Measurements from ENCODE around the gene OTOR. TPM values are rescaled to one million over a fixed set of nuclear protein-coding genes. Genes with fewer than 3 reads are reported as not detected.

The OTOR gene
- total and polyA plus RNA-seq, 2 of the 13 experiments (the other 11 are each of a cell fraction or from before 2014, with no cell fraction given) = not detected

- Histone ChIP-seq H3K79me2 (ENCODE audit: insufficient read depth, low read length) (no peaks in the 10 kb centered on the region), H3K36me3 (replicated peaks in 1 of 2; ENCODE audit: control insufficient read depth in 1 of 2, insufficient read depth in 2 of 2, low read length in 2 of 2) (no peaks in the 10 kb centered on the region), H3K4me1 (ENCODE audit: insufficient read depth, low read length) (peaks cover 19% of the 10 kb centered on the region), H3K27ac (ENCODE audit: extremely low read length, insufficient read depth, low read length) (no peak overlapping the region), H4K20me1 (ENCODE audit: insufficient read depth, low read length) (no peaks in the 10 kb centered on the region), H3K9ac (ENCODE audit: insufficient read depth, low read depth, low read length) (no peak overlapping the region), H3K9me3 (ENCODE audit: low read length) (no peaks in the 10 kb centered on the region), H2AFZ (ENCODE audit: low read length) (no peak overlapping the region), H3K4me2 (ENCODE audit: low read depth, low read length) (peak overlapping the region; percentile 21; the same call in 1 of the 2 replicates), H3K4me3 (replicated peaks in 1 of 3; ENCODE audit: insufficient read depth in 1 of 3, low read depth in 2 of 3, low read length in 3 of 3) (no peak overlapping the region), H3K27me3 (ENCODE audit: control insufficient read depth in 1 of 2, insufficient read depth in 2 of 2, low read length in 2 of 2) (peaks cover 7 to 36% of the 10 kb centered on the region in 2 experiments; a peak in 4 of 5 replicates)
- BruUV-seq (replicated peaks) = no TSS peak
- intact Hi-C loops (cut with micrococcal nuclease; ENCODE audit: unreplicated experiment) = no loop called here
- FAIRE-seq (no peak), ATAC-seq (peak; percentile 39; the same call in 2 of the 3 replicates), DNase-seq (ENCODE audit: low spot score) (peak; percentile 36)
- in situ Hi-C loops (cut with HindIII; ENCODE audit: extremely low pct_ligation_motif_present, low pct_unique_long_range_greater_than_20kb) = no loop called here
- WGBS (ENCODE audit: low lambda C conversion rate) = 2% methylated on average over 6 of the region's 6 CpGs
- CTCF ChIA-PET (ENCODE audit: low intra/inter-chr PET ratio, low total read pairs) = no interaction called here
- POLR2A ChIA-PET = no interaction called here
- TF ChIP-seq FOXK1 (CRISPR knock-in tag; IDR thresholded peaks at IDR 0.05; ENCODE audit: borderline replicate concordance, low read depth) (no peak), ATF4 (CRISPR knock-in tag; IDR thresholded peaks at IDR 0.05) (0 out of 4 replicates have a peak, but pooled peaks of 1 of the 2 experiments have one; percentile 54), ZNF839 (CRISPR knock-in tag; IDR thresholded peaks at IDR 0.05; ENCODE audit: borderline replicate concordance) (no peak), ZNF275 (CRISPR knock-in tag; IDR thresholded peaks at IDR 0.05; ENCODE audit: borderline replicate concordance) (no peak), RNF2 (conservative IDR thresholded peaks at IDR 0.05; ENCODE audit: low read depth) (no peak), NR2C2 (CRISPR knock-in tag; IDR thresholded peaks at IDR 0.05; ENCODE audit: borderline replicate concordance) (no peak), ZNF329 (CRISPR knock-in tag; IDR thresholded peaks at IDR 0.05; ENCODE audit: low read depth) (no peak), BHLHE40 (IDR thresholded peaks at IDR 0.05; ENCODE audit: low read length) (0 out of 2 replicates have a peak, but pooled peaks have one; percentile 18), HMGXB4 (CRISPR knock-in tag; IDR thresholded peaks at IDR 0.05; ENCODE audit: borderline replicate concordance in 1 of 2, low read depth in 1 of 2) (no peak), SRF (IDR thresholded peaks at IDR 0.05; ENCODE audit: low read depth, low read length) (no peak), ZNF547 (CRISPR knock-in tag; IDR thresholded peaks at IDR 0.05) (no peak), PHF8 (CRISPR knock-in tag; IDR thresholded peaks at IDR 0.05) (0 out of 2 replicates have a peak, but pooled peaks have one; percentile 20), MAX (IDR thresholded peaks at IDR 0.05) (no peak), SMARCC2 (IDR thresholded peaks at IDR 0.05) (no peak), PRDM10 (CRISPR knock-in tag; IDR thresholded peaks at IDR 0.05; ENCODE audit: low read depth) (peak; percentile 88; the same call in 1 of the 2 replicates), U2AF1 (optimal IDR thresholded peaks at IDR 0.05; ENCODE audit: low read depth, low read length) (no peak)
These were observed 35.6 kb upstream of the OTOR start for GRCh38 chr20:16712511-16712947.

All from HepG2 (cell line).